ENCODE results near the gene DIP2C.
"Not testable (repeated sequence)": the region's sequence is repeated elsewhere in the genome, so short reads cannot be mapped to it uniquely, and the experiment has no call there.

The DIP2C gene

GRCh38 chr10:450463-450862 lies 239.0 kb downstream of the DIP2C start:
- DNase-seq (no peak), ATAC-seq (no peak)
- no peak overlapping the region for H3K27ac Mint-ChIP-seq
- H3K4me3 Mint-ChIP-seq, result no peak overlapping the region
- no peaks in the 10 kb centered on the region for H3K36me3 Mint-ChIP-seq (ENCODE audit: low read depth)
- H3K27me3 Mint-ChIP-seq, result no peaks in the 10 kb centered on the region
- no peaks in the 10 kb centered on the region for H3K9me3 Mint-ChIP-seq
- H3K4me1 Mint-ChIP-seq, result peaks cover 39% of the 10 kb centered on the region

- not testable (repeated sequence) for H3K4me3 Mint-ChIP-seq; H3K36me3 Mint-ChIP-seq (ENCODE audit: low read depth); H3K27me3 Mint-ChIP-seq; H3K27ac Mint-ChIP-seq; H3K9me3 Mint-ChIP-seq; DNase-seq; ATAC-seq
- peaks cover 32% of the 10 kb centered on the region for H3K4me1 Mint-ChIP-seq
Measured at GRCh38 chr10:449331-449730, 240.1 kb downstream of the DIP2C start.

GRCh38 chr10:443459-443858 lies 246.0 kb downstream of the DIP2C start:
- H3K27ac Mint-ChIP-seq, result no peak overlapping the region
- H3K9me3 Mint-ChIP-seq, result no peaks in the 10 kb centered on the region
- H3K36me3 Mint-ChIP-seq (ENCODE audit: low read depth), result no peaks in the 10 kb centered on the region
- no peak overlapping the region for H3K4me3 Mint-ChIP-seq
- H3K27me3 Mint-ChIP-seq, result peaks cover 2% of the 10 kb centered on the region
- no peak for ATAC-seq
- no peak for DNase-seq
- no peaks in the 10 kb centered on the region for H3K4me1 Mint-ChIP-seq

- DNase-seq, result no peak
- peaks cover 3% of the 10 kb centered on the region for H3K9me3 Mint-ChIP-seq
- no peak overlapping the region for H3K27ac Mint-ChIP-seq
- H3K4me1 Mint-ChIP-seq, result peaks cover 6% of the 10 kb centered on the region
- no peaks in the 10 kb centered on the region for H3K36me3 Mint-ChIP-seq (ENCODE audit: low read depth)
- no peak overlapping the region for H3K4me3 Mint-ChIP-seq
- peaks cover 2% of the 10 kb centered on the region for H3K27me3 Mint-ChIP-seq
- ATAC-seq, result no peak
Measured at GRCh38 chr10:442209-442608, 247.3 kb downstream of the DIP2C start.

- Mint-ChIP-seq H3K4me3 (no peak overlapping the region), H3K9me3 (peaks cover 3% of the 10 kb centered on the region), H3K27ac (no peak overlapping the region), H3K4me1 (peaks cover 9% of the 10 kb centered on the region), H3K36me3 (ENCODE audit: low read depth) (no peaks in the 10 kb centered on the region), H3K27me3 (peaks cover 2% of the 10 kb centered on the region)
- ATAC-seq, result no peak
- no peak for DNase-seq
Measured at GRCh38 chr10:441659-442058, 247.8 kb downstream of the DIP2C start.

GRCh38 chr10:440127-440526 lies 249.3 kb downstream of the DIP2C start:
- peaks cover 2% of the 10 kb centered on the region for H3K27me3 Mint-ChIP-seq

GRCh38 chr10:437698-438490 lies 251.6 kb downstream of the DIP2C start:
- no peak for DNase-seq
- Mint-ChIP-seq H3K27ac (no peak overlapping the region), H3K4me3 (no peak overlapping the region)

More at GRCh38 chr10:440127-440526, 249.3 kb downstream of the DIP2C start:
- Mint-ChIP-seq H3K9me3 (peaks cover 3% of the 10 kb centered on the region), H3K4me3 (no peak overlapping the region), H3K4me1 (peaks cover 15% of the 10 kb centered on the region), H3K36me3 (ENCODE audit: low read depth) (no peaks in the 10 kb centered on the region), H3K27ac (no peak overlapping the region)
- DNase-seq (no peak), ATAC-seq (no peak)

GRCh38 chr10:436911-437665 lies 252.4 kb downstream of the DIP2C start:
- H3K4me1 Mint-ChIP-seq, result peaks cover 23% of the 10 kb centered on the region
- H3K9me3 Mint-ChIP-seq, result peaks cover 3% of the 10 kb centered on the region
- H3K27ac Mint-ChIP-seq, result no peak overlapping the region
- peaks cover 6% of the 10 kb centered on the region for H3K27me3 Mint-ChIP-seq
- no peaks in the 10 kb centered on the region for H3K36me3 Mint-ChIP-seq (ENCODE audit: low read depth)
- DNase-seq, result no peak
- ATAC-seq, result no peak
- no peak overlapping the region for H3K4me3 Mint-ChIP-seq

More at GRCh38 chr10:437698-438490, 251.6 kb downstream of the DIP2C start:
- Mint-ChIP-seq H3K4me1 (peaks cover 23% of the 10 kb centered on the region), H3K9me3 (peaks cover 3% of the 10 kb centered on the region), H3K27me3 (peaks cover 6% of the 10 kb centered on the region), H3K36me3 (ENCODE audit: low read depth) (no peaks in the 10 kb centered on the region)
- ATAC-seq, result no peak

- no peak overlapping the region for H3K4me3 Mint-ChIP-seq
Measured at GRCh38 chr10:436013-436697, 253.3 kb downstream of the DIP2C start.

GRCh38 chr10:435397-435796 lies 254.1 kb downstream of the DIP2C start:
- H3K27ac Mint-ChIP-seq, result no peak overlapping the region
- no peak for DNase-seq

More at GRCh38 chr10:436013-436697, 253.3 kb downstream of the DIP2C start:
- Mint-ChIP-seq H3K36me3 (ENCODE audit: low read depth) (no peaks in the 10 kb centered on the region), H3K27ac (no peak overlapping the region), H3K4me1 (peaks cover 23% of the 10 kb centered on the region), H3K9me3 (peaks cover 3% of the 10 kb centered on the region), H3K27me3 (peaks cover 6% of the 10 kb centered on the region)
- no peak for ATAC-seq
- no peak for DNase-seq

GRCh38 chr10:429696-430095 lies 259.8 kb downstream of the DIP2C start:
- H3K4me1 Mint-ChIP-seq, result peaks cover 4% of the 10 kb centered on the region
- no peaks in the 10 kb centered on the region for H3K27me3 Mint-ChIP-seq
- peaks cover under 1% of the 10 kb centered on the region for H3K36me3 Mint-ChIP-seq (ENCODE audit: low read depth)
- ATAC-seq, result no peak
- no peak overlapping the region for H3K4me3 Mint-ChIP-seq
- H3K27ac Mint-ChIP-seq, result no peak overlapping the region
- H3K9me3 Mint-ChIP-seq, result peaks cover 5% of the 10 kb centered on the region
- no peak for DNase-seq

More at GRCh38 chr10:435397-435796, 254.1 kb downstream of the DIP2C start:
- peaks cover 23% of the 10 kb centered on the region for H3K4me1 Mint-ChIP-seq
- peaks cover 6% of the 10 kb centered on the region for H3K27me3 Mint-ChIP-seq
- peaks cover 3% of the 10 kb centered on the region for H3K9me3 Mint-ChIP-seq
- no peaks in the 10 kb centered on the region for H3K36me3 Mint-ChIP-seq (ENCODE audit: low read depth)
- ATAC-seq, result no peak
- no peak overlapping the region for H3K4me3 Mint-ChIP-seq

- Mint-ChIP-seq H3K4me1 (no peaks in the 10 kb centered on the region), H3K27ac (no peak overlapping the region), H3K27me3 (no peaks in the 10 kb centered on the region), H3K4me3 (no peak overlapping the region), H3K36me3 (ENCODE audit: low read depth) (peaks cover 2% of the 10 kb centered on the region), H3K9me3 (peaks cover 7% of the 10 kb centered on the region)
- DNase-seq, result no peak
- no peak for ATAC-seq
Measured at GRCh38 chr10:427761-428519, 261.5 kb downstream of the DIP2C start.

- not testable (repeated sequence) for H3K9me3 Mint-ChIP-seq; H3K4me3 Mint-ChIP-seq; ATAC-seq; H3K36me3 Mint-ChIP-seq (ENCODE audit: low read depth); H3K27me3 Mint-ChIP-seq; DNase-seq; H3K27ac Mint-ChIP-seq; H3K4me1 Mint-ChIP-seq
Measured at GRCh38 chr10:425365-425764, 264.1 kb downstream of the DIP2C start.

GRCh38 chr10:424724-425123 lies 264.7 kb downstream of the DIP2C start:
- not testable (repeated sequence) for H3K36me3 Mint-ChIP-seq (ENCODE audit: low read depth); DNase-seq; H3K4me1 Mint-ChIP-seq; H3K9me3 Mint-ChIP-seq; H3K27me3 Mint-ChIP-seq; ATAC-seq; H3K4me3 Mint-ChIP-seq; H3K27ac Mint-ChIP-seq
